ENCODE results near the gene ZDHHC18. TPM values are rescaled to one million over a fixed set of nuclear protein-coding genes. Genes with fewer than 3 reads are reported as not detected.
"Not testable (repeated sequence)": the region's sequence is repeated elsewhere in the genome, so short reads cannot be mapped to it uniquely, and the experiment has no call there.

The ZDHHC18 gene
- total RNA-seq, 2 experiments from 2014 or later, result 52.9 TPM

- POLR2A ChIA-PET, result interaction anchor here (0.5 to 1.2 kb wide), 4 partner anchors 9 to 510 kb away, joined by 3 read pairs; no protein-coding TSS in a partner anchor
- DNase-seq (no peak), ATAC-seq (ENCODE audit: low read depth) (no peak)
- Mint-ChIP-seq H3K9me3 (no peaks in the 10 kb centered on the region), H3K4me1 (peaks cover 4% of the 10 kb centered on the region), H3K36me3 (peaks cover 6% of the 10 kb centered on the region), H3K4me3 (no peak overlapping the region), H3K27ac (no peak overlapping the region), H3K27me3 (no peaks in the 10 kb centered on the region)
Observed at GRCh38 chr1:26857473-26858060, 31.1 kb downstream of the ZDHHC18 start.

GRCh38 chr1:26858160-26858559 lies 31.7 kb downstream of the ZDHHC18 start:
- Mint-ChIP-seq H3K27ac (no peak overlapping the region), H3K27me3 (no peaks in the 10 kb centered on the region), H3K9me3 (no peaks in the 10 kb centered on the region), H3K36me3 (peaks cover 7% of the 10 kb centered on the region), H3K4me3 (no peak overlapping the region), H3K4me1 (peaks cover 9% of the 10 kb centered on the region)
- ATAC-seq (ENCODE audit: low read depth) (no peak), DNase-seq (no peak)
- POLR2A ChIA-PET, result interaction anchor here (1.2 kb wide), 1 partner anchor 25 kb away, joined by 3 read pairs; no protein-coding TSS in a partner anchor

- Mint-ChIP-seq H3K4me1 (peaks cover 11% of the 10 kb centered on the region), H3K36me3 (peaks cover 3% of the 10 kb centered on the region), H3K9me3 (no peaks in the 10 kb centered on the region), H3K27me3 (no peaks in the 10 kb centered on the region), H3K27ac (no peak overlapping the region), H3K4me3 (no peak overlapping the region)
- ATAC-seq (ENCODE audit: low read depth) (no peak), DNase-seq (no peak)
- POLR2A ChIA-PET, result interaction anchor here (1.4 to 3.4 kb wide), 2 partner anchors 8 to 21 kb away, joined by 3 to 12 read pairs; no protein-coding TSS in a partner anchor
Observed at GRCh38 chr1:26858891-26859640, 32.6 kb downstream of the ZDHHC18 start.

GRCh38 chr1:26861286-26861701 lies 34.8 kb downstream of the ZDHHC18 start:
- Mint-ChIP-seq H3K4me1 (peaks cover 14% of the 10 kb centered on the region), H3K27ac (no peak overlapping the region), H3K27me3 (no peaks in the 10 kb centered on the region), H3K4me3 (no peak overlapping the region), H3K36me3 (peaks cover 1% of the 10 kb centered on the region), H3K9me3 (no peaks in the 10 kb centered on the region)
- POLR2A ChIA-PET, result interaction anchor here (1.0 to 3.4 kb wide), 3 partner anchors 11 to 73 kb away, joined by 3 to 12 read pairs (median 3); partner anchors contain the start of genes GPN2 and PIGV
- ATAC-seq (ENCODE audit: low read depth), result no peak
- no peak for DNase-seq

GRCh38 chr1:26861889-26862378 lies 35.4 kb downstream of the ZDHHC18 start:
- H3K27ac Mint-ChIP-seq, result no peak overlapping the region
- ATAC-seq (ENCODE audit: low read depth) (no peak), DNase-seq (no peak)
- H3K4me1 Mint-ChIP-seq, result peaks cover 14% of the 10 kb centered on the region
- no peaks in the 10 kb centered on the region for H3K27me3 Mint-ChIP-seq
- H3K4me3 Mint-ChIP-seq, result no peak overlapping the region
- POLR2A ChIA-PET, result interaction anchor here (1.0 to 3.4 kb wide), 3 partner anchors 11 to 74 kb away, joined by 3 to 12 read pairs (median 3); partner anchors contain the start of genes GPN2 and PIGV
- H3K9me3 Mint-ChIP-seq, result no peaks in the 10 kb centered on the region
- peaks cover 1% of the 10 kb centered on the region for H3K36me3 Mint-ChIP-seq

GRCh38 chr1:26862781-26863684 lies 36.5 kb downstream of the ZDHHC18 start, which contains the start of gene SFN:
TSS of gene SFN (plus strand) at chr1:26863149. CDS start at chr1:26863213, 64 bp downstream.
- Mint-ChIP-seq H3K27me3 (no peaks in the 10 kb centered on the region), H3K4me1 (peaks cover 14% of the 10 kb centered on the region), H3K4me3 (peak within 1 kb of the TSS; percentile 96), H3K36me3 (peaks cover 1% of the 10 kb centered on the region), H3K9me3 (no peaks in the 10 kb centered on the region), H3K27ac (peak within 1 kb of the TSS; percentile 95)
- POLR2A ChIA-PET, result interaction anchor here (3.5 kb wide), 1 partner anchor 75 kb away, joined by 34 read pairs; the partner anchor contains the start of gene PIGV
- DNase-seq (peak; percentile 61), ATAC-seq (ENCODE audit: low read depth) (no peak)

GRCh38 chr1:26863685-26864077 lies 37.2 kb downstream of the ZDHHC18 start:
- Mint-ChIP-seq H3K4me1 (peaks cover 14% of the 10 kb centered on the region), H3K27ac (peak overlapping the region; percentile 95), H3K27me3 (no peaks in the 10 kb centered on the region), H3K9me3 (no peaks in the 10 kb centered on the region), H3K4me3 (peak overlapping the region; percentile 96), H3K36me3 (peaks cover 1% of the 10 kb centered on the region)
- POLR2A ChIA-PET, result interaction anchor here (0.5 to 3.5 kb wide), 4 partner anchors 12 to 363 kb away, joined by 3 to 34 read pairs (median 8); partner anchors contain the start of gene PIGV
- DNase-seq (no peak), ATAC-seq (ENCODE audit: low read depth) (no peak)

- peak; percentile 97 for DNase-seq
- H3K4me1 Mint-ChIP-seq, result peaks cover 14% of the 10 kb centered on the region
- peak; percentile 93 for ATAC-seq (ENCODE audit: low read depth)
- no peaks in the 10 kb centered on the region for H3K27me3 Mint-ChIP-seq
- H3K4me3 Mint-ChIP-seq, result peak overlapping the region; percentile 96
- POLR2A ChIA-PET, result interaction anchor here (0.6 to 3.5 kb wide), 29 partner anchors 9 to 456 kb away, joined by 3 to 34 read pairs (median 8); partner anchors contain the start of genes DHDDS, GPATCH3, GPN2 and HMGN2
- peak overlapping the region; percentile 95 for H3K27ac Mint-ChIP-seq
- no peaks in the 10 kb centered on the region for H3K9me3 Mint-ChIP-seq
- peaks cover 1% of the 10 kb centered on the region for H3K36me3 Mint-ChIP-seq
Observed at GRCh38 chr1:26864610-26865480, 38.4 kb downstream of the ZDHHC18 start.

- not testable (repeated sequence) for H3K36me3 Mint-ChIP-seq; H3K4me1 Mint-ChIP-seq; H3K4me3 Mint-ChIP-seq; H3K27me3 Mint-ChIP-seq; H3K9me3 Mint-ChIP-seq; ATAC-seq (ENCODE audit: low read depth); H3K27ac Mint-ChIP-seq; DNase-seq
- POLR2A ChIA-PET, result interaction anchor here (1.0 to 2.6 kb wide), 2 partner anchors 8 to 40 kb away, joined by 4 to 12 read pairs; no protein-coding TSS in a partner anchor
Observed at GRCh38 chr1:26873097-26873496, 46.6 kb downstream of the ZDHHC18 start.

GRCh38 chr1:26874896-26875295 lies 48.4 kb downstream of the ZDHHC18 start:
- no peaks in the 10 kb centered on the region for H3K36me3 Mint-ChIP-seq
- POLR2A ChIA-PET, result interaction anchor here (2.6 kb wide), 1 partner anchor 9 kb away, joined by 12 read pairs; no protein-coding TSS in a partner anchor
- H3K27ac Mint-ChIP-seq, result peak overlapping the region; percentile 42
- H3K4me3 Mint-ChIP-seq, result no peak overlapping the region
- H3K27me3 Mint-ChIP-seq, result no peaks in the 10 kb centered on the region
- no peaks in the 10 kb centered on the region for H3K4me1 Mint-ChIP-seq
- no peak for DNase-seq
- no peaks in the 10 kb centered on the region for H3K9me3 Mint-ChIP-seq
- ATAC-seq (ENCODE audit: low read depth), result no peak

- H3K27me3 Mint-ChIP-seq, result no peaks in the 10 kb centered on the region
- no peak overlapping the region for H3K4me3 Mint-ChIP-seq
- no peaks in the 10 kb centered on the region for H3K4me1 Mint-ChIP-seq
- ATAC-seq (ENCODE audit: low read depth) (no peak), DNase-seq (no peak)
- POLR2A ChIA-PET, result interaction anchor here (1.3 kb wide), 1 partner anchor 12 kb away, joined by 7 read pairs; no protein-coding TSS in a partner anchor
- H3K9me3 Mint-ChIP-seq, result no peaks in the 10 kb centered on the region
- H3K27ac Mint-ChIP-seq, result no peak overlapping the region
- H3K36me3 Mint-ChIP-seq, result peaks cover 3% of the 10 kb centered on the region
Observed at GRCh38 chr1:26877326-26877725, 50.8 kb downstream of the ZDHHC18 start.
